ENCODE results near the gene PRRX1.

Gene PRRX1

DNA sequence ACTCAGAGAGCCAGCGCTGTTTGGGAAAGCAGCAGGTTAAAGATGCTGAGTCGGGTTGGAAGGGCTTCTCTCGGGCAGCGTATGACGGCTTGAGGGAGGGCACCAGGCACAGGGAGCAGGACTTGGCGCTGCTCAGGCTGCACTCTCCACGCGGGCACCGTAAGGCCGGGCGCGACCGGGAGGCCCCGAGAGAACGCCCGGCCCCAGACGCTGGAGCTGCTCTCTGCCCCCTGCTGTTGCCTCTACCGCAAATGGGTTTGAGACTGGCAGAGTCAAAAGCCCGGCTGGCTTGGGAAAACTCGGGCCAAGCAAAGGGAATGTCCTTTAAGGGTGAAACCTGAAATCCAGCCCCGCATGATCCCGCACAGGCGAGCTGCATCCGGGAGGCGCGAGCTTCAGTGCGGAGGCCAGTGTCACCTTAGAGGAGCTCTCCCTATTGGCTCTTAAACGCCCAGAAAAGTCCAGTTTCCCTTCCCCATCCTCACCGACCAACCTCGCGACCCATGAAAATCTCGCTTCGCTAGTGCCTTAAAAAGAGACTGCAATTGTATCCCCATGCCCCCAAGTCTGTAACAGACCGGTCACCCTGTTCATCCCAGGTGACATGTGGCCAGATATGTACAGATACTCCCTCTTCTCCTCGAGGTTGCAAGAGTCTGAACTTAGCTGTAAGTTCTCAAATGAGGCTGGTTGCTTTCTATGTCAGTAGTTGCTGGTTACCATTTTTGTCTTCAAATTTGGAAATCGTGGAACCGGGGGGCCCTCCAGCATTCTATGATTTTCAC lies 1.1 kb downstream of the PRRX1 start:
- peak; percentile 57 for DNase-seq (ENCODE audit: low spot score)

DNA sequence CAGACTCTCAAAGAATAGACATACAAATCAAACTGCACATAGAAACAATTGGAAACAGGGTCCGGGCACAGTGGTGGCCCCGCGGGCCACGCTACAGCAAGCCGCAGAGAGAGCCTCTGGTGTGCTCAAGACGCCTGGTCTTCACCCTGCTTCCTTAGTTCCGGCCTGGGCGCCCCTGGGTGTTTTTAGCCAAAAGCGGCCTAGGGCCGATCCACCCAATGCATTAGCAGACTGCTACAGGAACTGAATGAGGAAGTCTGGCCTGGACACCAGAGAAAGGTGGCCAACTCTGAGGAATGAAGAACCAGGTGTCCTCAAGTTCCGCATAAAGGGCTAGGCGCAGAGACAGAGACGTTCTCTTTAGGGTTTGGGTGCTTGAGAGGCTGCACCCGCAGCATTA lies 1.7 kb downstream of the PRRX1 start:
- DNase-seq (ENCODE audit: low spot score) = no peak

GRCh38 chr1:170666541-170667254 lies 2.8 kb downstream of the PRRX1 start:
- DNase-seq (ENCODE audit: low spot score) = no peak

DNA sequence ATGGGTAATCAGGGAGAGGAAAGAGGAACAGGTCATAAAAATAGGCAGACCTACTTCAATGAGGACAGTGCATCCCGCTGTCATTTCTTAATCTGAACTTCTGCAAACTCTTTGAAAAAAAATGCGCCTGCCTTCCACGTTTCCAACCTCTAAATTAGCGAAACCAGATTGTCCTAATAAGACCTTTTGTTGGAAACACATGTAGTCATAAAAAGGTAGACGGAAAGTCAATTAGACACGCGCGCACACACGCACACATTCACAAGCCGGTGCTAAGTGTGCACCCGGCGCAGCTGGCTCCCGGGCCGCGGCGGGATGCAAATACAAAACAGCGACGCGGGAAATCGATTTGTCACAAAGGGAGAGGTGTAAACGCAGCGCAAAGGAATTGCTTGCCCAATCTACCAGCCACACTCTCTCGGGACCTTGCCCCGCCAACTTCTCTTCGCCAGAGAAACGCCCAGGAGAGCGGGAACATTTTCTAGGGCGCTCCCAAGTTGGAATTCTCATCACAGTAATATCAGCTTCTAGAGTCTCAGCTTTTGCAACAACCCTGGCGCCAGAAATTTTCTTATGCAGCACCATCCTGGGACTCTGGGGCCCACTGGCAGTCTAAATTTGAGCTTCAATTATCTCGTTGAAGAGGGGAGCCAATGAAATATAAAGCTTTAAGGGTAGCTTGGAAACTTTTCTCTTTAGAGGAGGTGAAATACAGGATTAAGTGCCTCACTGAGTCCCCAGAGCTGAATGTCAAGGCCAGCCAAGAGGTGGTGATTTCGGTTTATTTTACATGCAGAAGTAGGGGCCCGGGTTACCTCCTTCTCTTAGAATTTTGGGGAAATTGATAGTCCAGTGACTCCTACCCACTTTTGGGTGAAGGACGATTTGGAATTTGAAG lies 4.5 kb downstream of the PRRX1 start:
- no peak for DNase-seq (ENCODE audit: low spot score)

DNA sequence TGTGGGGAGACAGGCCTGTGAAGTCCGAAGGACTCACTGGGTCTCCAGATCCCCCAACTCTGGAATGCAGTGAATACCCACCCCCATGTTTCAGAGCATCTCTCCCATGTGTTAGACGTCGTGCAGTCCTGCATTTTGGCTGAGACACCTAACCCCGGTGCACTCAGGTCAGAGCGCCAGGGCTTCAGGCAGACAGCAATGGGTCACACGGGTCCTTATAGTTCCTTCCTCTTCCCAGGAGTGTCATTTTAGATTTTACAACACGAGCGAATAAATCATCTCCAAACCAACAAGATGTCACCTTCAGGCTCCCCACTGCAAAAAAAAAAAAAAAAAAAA lies 5.1 kb downstream of the PRRX1 start:
- DNase-seq (ENCODE audit: low spot score) = no peak

DNA sequence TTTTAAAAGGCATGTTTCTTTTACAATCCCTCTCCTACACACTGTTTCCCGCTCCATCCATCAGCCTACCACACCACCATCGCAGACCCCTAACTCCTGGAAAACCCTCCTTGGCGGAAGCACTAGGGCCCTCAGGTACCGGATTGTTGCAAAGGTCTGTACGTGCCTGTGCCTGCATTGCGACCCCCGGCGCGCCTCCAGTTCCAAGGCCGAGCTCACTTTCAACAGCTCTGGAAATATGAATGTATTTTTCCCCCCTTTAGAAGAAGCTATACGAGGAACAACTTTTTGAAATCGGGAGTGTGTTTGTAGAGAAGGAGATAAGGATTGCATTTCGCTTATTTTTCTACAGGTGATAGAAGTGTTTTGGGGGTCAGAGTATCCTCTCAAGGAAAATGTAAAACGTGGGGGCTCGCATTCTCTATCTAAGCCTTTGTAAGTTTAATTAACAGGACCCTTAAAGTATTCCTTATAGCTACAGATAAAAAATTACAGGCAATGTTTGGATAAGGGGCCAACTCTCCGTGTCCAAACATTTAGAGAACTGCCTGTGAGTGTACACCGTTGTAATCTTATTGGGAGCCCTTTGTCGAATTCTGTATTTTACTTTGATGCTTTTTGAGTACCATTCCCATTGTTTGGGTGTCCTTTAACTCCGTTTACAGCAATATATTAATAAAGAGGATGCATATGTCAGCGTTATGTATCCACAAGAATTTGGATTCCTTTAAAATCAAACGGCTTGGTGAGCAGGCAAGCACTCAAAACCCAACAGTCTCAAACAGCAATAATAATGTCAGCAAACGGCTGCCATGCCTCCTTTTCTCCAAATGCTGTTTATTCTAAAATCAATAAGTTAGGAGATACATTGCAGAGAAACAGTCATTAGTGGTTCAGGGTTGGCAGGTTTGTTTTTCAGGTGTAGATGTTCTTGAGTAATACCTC lies 5.9 kb downstream of the PRRX1 start:
- DNase-seq (ENCODE audit: low spot score) = no peak

GRCh38 chr1:170670802-170671628 lies 7.1 kb downstream of the PRRX1 start:
- no peak for DNase-seq (ENCODE audit: low spot score)

DNA sequence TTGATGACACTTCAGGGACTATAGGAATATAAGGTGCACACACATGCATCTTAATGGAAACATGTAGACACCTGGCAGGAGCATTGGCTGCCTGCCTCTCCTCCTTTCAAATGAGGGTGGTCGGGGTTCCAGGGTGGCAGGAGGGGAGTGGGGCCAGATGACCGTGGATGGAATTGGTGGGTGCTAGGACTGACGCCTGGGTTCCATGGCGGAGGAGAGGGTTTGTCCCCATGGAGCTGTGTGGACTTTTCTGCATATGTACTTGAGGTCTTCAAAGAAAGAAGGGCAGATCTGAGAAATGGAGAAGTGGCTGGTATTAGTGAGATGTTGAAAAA lies 7.7 kb downstream of the PRRX1 start:
- DNase-seq (ENCODE audit: low spot score) = no peak

DNA sequence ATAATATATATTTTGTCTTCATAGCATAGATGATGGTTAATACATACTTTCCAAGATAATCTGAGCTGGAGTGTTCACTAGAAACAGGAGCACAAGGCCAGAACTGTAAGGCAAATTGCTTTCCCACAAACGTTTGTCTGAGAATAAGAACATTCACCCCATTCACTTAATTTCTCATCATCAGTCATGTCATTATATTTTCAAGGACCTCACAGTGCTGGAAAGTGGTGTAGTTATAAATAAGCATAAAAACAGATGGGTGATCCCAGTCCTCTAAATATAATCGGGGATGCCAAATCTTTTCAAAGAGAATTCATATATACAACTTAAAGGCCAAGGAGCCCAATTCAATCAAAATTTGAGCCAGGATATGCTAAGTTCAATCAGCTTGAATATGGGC lies 8.4 kb downstream of the PRRX1 start:
- DNase-seq (ENCODE audit: low spot score) = no peak

DNA sequence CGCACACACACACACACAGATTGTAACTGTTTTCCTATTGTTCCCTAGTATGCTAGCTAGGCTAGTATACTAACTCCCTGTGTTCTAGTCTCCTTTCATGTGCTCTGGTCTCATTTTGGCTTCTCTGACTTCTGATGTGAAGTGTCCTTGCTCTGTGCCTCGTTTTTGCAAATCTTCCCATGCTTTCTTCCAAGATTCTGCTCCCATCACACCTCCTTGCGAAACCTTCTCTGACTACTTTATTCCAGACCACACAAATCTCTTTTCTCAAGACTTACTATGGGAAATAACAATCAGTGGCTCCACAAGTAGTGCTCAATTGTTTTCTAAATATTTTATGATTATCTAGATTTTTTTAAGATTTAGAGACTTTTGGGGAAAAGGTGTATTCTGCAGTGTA lies 10.3 kb downstream of the PRRX1 start:
- peak; percentile 7 for DNase-seq (ENCODE audit: low spot score)

DNA sequence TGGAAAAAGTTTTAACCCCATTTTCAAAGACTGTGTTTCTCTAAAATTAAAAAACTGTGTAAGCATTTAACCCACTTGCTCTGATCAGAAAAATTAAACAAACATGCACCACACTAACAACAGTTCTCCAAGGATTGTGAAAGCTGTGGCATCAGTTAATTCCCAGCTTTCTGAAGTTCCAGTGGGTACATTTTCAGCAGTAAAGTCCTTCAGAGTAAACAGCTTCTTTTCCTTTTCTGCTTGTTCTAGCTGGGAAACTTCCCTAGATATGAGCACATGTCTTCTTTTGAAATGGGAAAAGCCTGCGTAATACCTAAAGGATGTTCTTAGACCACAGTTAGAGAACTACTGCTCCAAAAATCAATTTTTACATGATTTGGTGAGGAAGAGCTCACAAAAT lies 11.1 kb downstream of the PRRX1 start:
- DNase-seq (ENCODE audit: low spot score) = no peak

DNA sequence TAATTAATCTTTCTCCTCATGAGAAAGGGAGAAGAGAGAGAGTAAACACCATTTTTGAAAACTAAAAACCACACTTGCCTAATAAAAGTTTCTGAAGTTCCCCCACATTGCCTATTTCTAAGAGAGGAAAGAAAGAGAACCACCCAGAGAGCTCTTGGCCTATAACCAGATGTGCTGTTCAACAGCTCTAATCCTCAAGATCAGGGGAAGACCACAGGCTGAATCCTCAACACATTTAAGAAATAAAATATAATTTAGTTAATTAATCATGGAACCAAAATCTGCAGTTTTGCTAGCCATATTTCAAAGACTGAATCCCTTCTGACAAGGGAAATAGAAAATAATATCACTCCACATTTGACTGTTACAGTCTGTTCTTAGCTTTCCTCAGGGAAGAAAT lies 11.9 kb downstream of the PRRX1 start:
- DNase-seq (ENCODE audit: low spot score) = peak; percentile 22

GRCh38 chr1:170676628-170677027 lies 12.7 kb downstream of the PRRX1 start:
- DNase-seq (ENCODE audit: low spot score) = peak; percentile 49

DNA sequence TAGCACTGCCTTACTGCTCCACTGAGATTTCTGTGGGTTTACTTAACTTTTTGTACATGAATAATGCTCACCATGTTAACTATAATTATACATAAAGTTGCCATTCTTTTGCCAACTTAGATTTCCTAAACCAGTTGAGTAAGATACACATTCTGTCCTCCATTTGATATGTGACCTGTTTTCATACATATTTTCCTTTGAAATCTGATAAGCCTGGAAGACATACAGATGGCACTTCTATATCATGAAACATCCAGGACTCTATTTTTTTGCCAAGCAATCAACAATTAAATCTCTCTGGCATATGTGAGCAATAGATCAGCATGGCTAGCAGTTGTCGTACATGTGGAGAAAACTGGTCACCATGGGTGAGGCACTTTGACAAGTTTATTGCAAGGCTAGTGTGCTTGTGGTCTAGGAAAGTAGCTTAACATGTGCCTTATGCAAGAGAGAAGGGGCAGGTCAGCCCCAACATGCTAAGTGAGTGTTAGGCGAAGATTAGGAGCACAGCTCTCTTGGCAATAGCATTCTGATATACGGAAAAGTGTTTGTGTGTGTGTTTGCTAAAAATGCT lies 14.2 kb downstream of the PRRX1 start:
- peak; percentile 46 for DNase-seq (ENCODE audit: low spot score)

DNA sequence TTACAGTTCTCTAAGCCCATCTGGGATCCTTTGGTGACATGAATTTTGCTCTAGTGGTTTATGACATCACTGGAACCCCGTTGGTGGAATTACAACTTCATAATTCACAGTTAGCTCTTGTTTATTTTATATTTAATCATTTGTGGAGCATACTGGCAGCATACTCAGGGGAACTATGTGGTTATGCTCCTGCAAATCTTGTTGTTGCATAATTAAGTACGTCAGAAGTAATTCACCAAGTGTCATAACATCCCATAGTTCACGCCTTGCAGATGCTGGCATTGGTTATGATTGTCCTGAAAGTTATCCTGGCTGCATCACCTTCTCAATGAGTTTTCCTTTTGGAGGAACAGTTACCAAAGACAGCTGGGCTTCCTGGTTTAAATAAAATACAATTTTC lies 16.5 kb downstream of the PRRX1 start:
- DNase-seq (ENCODE audit: low spot score) = peak; percentile 34

GRCh38 chr1:170682169-170682568 lies 18.2 kb downstream of the PRRX1 start:
- DNase-seq (ENCODE audit: low spot score) = no peak

GRCh38 chr1:170682809-170683208 lies 18.9 kb downstream of the PRRX1 start:
- DNase-seq (ENCODE audit: low spot score) = no peak

- peak; percentile 73 for DNase-seq (ENCODE audit: low spot score)
Observed at GRCh38 chr1:170685166-170685565, 21.2 kb downstream of the PRRX1 start.

GRCh38 chr1:170686291-170686690 lies 22.4 kb downstream of the PRRX1 start:
- DNase-seq (ENCODE audit: low spot score) = no peak

DNA sequence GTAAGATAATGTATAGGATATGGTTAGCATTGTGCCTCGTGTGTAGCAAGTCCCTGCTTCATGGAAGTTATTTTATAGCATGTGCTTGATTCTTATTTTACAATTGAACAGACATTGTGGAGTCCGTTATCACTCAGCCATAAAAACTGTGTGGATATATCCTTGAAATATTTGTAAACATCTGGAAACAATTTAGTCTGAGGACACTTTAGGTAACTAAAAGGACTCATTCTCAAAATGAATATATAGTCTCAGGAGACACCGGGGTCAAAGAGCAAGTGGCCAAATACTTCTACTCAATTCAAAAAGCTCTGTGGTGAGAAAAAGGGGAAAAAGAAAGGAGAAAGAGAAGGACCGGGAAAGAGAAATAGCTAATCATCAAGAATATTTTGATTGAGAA lies 23.7 kb downstream of the PRRX1 start:
- no peak for DNase-seq (ENCODE audit: low spot score)

DNA sequence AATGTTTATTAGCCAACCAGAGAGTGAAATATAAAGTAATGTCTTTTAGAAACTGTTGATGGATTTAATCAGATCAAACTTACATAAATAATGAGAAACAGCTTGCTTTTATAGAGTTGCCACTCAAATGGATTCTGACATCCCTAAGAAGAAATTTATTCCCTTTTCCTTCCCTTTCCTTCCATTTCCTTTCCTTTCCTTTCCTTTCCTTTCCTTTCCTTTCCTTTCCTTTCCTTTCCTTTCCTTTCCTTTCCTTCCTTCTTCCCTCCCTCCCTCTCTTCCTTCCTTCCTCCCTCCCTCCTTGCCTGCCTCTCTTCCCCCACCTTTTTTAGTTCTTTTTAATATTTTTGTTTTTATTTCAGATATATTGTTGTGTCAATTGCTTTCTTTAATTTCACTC lies 27.3 kb downstream of the PRRX1 start:
- no peak for DNase-seq (ENCODE audit: low spot score)
